Stimulated activated CD4-positive, alpha-beta T cell treated with anti-CD3 and anti-CD28 coated beads, Interleukin-2, amount 100 ng/mL, for 48 hours (primary cell): ENCODE data around the gene GRM2.
A peak's percentile ranks its signal among the peaks of the same experiment; 100 is the strongest.

Experiments
- DNase-seq, 2 donors: peaks; one replicate each; pipeline ENCODE4 v3.0.0-alpha.2; 2020

The GRM2 gene

DNA sequence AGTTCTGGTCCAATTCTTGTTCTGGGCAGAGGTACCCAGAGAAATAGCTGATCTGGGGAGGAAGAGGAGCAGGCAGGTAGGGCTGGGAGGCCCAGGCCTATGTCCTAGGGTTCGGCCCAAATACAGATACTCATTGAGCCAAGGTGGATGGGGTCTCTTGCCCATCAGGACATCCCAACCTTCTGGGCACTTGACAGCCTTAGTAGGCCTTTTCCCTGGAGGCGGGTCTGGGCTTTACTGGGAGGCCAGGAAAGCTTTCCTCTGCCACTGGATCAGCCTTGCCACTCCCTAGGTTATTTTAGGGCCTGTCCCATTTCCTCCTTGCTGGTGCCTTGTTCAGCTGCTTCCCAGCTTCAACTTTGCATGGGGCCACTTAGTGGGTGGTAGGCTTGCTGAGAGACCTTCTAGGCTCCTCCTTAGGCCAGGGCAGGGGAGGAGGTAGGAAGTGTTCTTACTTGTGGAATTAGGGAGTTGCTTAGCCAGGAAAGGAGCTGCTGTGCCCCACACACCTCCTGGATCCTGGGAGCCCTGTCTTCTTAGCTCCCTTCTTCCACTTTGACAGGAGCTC lies 26.1 kb upstream of the GRM2 start:
- DNase-seq, result no peak

DNA sequence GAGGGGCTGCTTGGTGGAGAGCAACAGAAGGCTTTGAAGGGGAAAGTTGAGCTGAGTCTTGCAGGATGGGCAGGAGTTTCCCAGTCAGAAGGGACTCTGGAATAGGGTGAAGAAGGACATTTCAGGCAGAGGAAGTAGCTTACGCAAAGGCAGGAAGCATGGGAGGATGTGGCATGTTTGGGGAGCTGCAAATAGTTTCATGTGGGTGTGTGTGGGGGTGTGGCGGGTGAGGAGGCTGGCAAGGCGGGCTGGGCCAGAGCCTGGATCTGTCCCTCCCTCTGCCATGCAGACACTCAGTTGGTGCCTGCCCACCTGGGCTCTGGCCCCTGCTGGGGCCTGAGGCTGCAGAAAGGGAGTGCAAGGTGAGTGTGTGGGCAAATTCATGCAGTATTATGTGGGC lies 25.4 kb upstream of the GRM2 start:
- DNase-seq, result no peak

DNA sequence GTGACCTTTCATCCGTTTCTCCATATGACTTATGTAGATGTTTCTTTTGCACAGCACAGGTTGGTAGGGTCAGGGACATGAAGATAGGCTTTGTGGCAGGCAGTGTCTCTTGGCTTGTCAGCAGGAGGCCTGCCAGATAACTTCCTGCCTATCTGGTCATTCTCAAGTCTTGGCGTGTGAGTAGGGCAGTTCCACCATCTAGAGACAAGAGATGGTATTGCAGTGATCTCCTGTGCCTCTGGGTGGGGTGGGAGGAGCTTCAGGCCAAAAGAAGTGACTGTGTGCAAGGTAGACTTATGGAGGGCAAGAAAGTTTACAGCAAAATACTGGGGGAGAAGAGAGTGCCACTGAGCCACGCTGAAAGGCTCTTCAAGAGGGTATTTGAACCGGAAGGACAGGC lies 24.8 kb upstream of the GRM2 start:
- peak; percentile 53 to 58 for DNase-seq

DNA sequence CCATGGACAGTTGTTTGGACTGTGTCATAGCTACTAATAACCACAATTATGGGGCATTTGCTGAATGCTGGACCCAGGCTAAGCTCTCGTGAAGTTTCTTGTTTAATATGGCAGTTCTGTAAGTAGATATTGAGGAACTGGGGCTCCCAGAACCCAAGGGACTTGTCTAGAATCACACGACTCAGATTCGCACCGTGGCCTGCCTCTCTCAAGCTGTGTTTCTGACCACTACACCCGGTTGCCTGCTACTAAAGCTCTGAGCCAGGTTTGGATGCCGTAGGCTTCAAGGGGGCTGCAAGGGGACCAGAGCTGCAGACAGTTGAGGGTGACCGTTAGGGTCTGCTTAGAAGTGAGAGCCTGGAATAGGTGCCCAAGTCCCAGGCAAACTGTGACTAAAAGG lies 24.3 kb upstream of the GRM2 start:
- DNase-seq, result no peak

DNA sequence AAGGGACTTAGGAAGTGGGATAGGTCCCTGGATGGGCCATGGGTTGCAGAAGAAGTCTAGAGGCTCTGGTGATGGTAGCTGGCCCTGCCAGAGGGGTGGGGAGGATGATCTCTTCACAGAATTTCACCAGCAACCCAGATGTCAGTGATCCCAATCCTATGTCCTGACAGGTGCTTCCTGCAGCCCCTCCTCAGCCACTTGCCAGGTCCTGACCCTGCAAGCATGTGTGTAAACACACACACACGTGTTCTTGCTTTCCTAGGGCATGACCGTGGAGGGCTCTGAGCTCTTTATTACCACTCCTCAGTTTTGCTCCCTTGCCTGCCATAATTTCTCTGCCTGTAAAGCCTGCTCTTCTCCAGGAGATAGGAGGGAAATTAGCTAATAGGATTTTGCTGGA lies 23.3 kb upstream of the GRM2 start:
- no peak for DNase-seq

DNA sequence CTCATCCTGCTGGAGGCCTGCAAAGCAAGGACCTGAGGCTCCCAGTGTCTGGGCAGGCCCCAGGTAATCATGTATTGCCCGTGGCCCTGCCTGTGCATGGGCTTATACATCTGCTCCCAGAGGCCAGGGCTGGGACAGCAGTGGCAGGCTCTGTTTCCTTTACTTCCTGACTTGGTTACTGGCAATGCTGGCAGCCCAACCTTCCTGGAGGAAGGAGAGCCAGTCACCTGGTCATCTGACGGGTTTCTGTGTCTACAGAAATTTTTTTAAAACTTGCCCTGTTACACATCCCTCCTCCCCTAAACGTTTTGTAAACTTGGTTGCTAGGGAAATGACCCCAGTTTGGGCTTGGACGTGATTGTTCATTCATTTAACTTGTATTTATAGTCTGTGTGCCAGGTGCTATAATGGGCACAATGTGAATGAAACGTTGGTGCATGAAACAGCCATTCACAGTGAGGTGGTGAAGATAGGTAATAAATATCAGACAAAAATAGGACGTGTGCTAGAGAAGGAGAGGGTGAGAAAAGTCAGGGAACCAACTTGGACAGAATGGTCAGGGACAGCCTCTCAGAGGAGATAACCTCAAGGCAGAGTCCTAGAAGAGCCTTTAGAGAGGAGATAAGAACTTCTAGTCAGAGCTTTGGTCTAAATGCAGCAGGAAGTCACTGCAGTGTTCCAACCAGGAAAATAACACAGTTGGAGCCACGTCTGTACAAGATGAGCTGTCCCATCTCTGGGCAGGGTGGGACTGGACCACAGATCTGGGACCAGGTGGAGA lies 21.7 kb upstream of the GRM2 start:
- no peak for DNase-seq

DNA sequence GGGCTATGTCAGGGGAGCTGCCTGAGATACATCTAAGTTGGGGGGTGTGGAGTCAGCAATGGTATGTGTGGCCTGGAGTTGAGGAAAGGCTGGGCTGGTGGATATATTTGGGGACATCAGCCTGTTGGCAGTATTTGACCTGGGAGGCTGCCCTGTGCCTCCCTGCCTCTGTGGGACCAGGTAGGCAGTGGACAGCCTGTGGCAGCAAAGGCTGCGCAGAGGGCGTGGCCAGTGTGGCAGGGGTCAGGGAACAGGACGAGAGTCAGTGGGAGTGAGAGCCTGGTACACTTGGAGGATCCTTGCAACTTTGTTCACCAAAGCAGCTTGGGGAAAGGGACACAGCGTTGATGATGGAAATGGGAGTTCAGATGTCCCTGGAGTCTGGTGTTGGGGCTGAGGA lies 20.8 kb upstream of the GRM2 start:
- no peak for DNase-seq

DNA sequence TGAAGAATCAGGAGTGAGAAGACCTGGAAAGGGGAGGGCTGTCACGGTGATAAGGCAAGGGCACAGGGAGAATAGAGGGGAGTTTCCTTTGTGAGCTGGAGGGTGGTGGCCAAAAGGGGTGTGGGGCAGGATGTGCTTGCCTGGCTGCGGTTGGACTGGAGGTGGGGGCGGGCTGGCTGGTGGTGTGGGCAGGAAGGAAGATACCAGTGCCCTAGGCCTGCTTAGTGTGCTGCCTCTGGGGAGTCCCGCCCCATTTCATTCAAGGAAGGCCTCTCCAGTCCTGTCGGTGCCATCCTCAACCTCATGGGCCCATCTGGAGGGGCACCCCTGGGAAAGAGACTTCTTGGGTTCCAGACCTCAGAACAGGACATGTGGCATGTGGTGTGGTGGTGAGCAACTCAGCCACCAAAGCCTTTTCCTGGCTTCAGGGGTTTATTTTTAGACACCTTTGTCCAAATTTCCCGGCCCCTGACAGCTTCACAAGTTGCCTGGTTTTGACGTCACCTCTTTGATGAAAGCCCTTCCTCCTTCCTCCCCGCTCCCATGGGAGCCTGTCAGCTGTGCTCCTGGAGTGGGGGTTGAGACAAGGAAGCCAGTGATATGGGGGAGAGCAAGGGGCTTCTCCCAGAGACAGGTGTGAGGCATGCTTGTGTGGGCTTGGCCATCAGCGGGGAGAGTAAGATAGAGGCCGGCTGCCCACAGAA lies 20.2 kb upstream of the GRM2 start:
- DNase-seq, result peak; percentile 60 to 66

DNA sequence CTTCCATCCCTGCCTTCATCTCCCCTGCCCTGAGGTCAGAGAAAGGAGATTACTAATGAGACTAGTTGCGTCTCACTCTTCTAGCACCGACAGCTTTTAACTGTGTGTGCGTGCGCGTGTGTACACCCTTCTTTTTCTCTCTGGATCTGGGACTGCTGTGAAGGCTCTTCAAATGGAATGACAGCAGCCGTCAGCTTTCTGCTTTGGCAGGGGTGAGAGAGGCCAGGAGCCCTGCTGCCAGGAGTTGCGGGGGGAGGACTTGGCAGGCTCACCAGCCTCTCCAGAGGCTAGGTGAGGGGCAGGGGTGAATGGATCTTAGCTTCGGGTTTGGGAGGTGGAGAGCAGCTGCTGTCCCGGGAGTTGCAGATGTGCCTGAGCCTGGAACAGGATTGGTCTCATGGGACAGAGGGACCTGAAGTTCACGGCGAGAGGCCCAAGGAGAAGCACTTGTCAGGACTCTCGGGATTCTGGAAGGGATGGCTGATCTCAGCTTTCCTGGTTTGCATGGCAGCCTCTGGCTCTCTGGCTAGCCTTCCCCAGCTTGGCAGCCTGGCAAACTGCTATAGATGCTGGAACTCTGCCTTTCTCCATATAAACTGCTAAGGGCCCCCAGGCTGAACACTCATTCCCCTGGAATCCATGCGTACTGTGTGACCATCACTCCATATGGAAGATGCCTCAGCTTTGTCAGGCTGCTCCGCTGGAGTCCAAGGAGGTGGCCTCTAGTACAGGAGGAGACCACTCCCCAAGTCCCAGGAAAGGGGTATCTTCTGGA lies 19.2 kb upstream of the GRM2 start:
- no peak for DNase-seq

DNA sequence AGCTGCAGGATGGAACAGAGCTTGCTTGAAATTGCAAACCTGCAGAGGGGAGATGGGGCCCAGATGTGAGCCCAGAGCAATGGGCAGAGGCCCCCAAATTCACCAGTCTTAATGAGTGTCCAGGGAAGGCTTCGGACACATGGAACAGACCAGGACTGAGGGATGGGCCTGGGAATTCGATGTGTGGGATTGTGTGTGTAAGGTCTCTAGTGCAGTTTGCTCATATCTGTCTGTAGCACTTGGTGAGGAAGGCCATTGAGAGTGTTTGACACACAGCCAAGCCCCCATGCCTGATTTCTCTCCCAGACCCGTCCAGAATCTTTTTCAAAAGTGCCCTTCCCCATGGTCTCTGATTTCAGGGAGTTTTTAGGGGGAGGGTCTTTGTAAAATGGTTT lies 18.7 kb upstream of the GRM2 start:
- no peak for DNase-seq

DNA sequence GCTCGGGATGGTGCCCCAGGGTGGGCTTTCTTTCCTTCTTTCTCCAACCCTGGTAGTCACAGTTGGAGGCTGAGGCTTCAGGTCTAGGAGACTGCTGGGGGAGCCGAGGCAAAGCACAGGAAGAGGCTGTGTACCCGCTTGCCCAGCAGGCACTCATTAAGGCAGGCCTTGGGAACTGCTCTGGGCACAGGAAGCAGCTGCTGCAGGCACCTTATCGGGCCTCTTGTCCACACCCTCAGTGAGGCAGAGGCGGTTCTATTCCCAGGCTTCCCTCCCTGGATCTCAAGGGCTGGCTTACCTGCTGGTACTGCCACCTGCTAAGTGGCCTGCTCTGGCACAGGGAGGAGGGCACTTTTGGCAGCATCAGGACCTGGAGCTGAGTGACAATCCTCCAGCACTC lies 15.8 kb upstream of the GRM2 start:
- no peak for DNase-seq

DNA sequence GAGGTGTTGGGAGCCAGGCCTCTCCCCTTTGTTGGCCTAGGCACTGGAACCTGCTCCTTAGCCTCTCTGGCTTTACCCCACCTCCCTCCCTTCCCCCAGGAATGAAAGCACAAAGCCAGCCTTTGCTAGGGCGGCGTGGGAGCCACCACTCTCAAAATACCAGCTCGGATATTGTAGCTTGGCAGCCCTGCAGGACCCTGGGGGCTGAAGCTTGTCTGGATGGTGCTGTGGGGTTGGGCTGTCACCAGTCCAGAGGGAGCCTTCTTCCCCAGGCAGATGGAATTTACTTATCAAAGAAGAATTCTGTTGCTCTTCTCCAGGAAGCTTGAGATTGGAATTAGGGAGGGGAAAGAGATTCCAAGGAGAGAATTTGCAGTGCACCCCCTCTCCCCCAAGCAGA lies 14.9 kb upstream of the GRM2 start:
- DNase-seq, result no peak

DNA sequence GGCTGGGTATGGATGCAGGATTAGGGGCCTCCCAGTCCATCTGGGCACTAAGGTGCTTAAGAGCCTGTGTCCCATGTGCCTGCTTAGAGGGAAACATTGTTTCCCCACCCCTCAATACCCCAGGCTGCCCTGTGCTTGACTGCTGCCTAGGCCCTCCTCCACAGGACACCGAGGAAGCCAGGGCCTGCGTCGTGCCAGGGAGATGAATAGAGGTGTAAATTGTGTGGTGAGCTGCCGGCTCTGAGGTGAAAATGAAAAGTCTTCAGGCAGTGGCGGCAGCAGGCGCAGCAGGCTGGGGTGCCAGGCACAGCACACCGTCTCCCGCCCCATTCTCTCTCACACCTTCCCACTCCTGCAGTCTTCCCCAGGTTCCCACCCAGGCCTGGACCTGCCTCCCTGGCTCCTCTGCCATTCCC lies 13.9 kb upstream of the GRM2 start:
- no peak for DNase-seq

DNA sequence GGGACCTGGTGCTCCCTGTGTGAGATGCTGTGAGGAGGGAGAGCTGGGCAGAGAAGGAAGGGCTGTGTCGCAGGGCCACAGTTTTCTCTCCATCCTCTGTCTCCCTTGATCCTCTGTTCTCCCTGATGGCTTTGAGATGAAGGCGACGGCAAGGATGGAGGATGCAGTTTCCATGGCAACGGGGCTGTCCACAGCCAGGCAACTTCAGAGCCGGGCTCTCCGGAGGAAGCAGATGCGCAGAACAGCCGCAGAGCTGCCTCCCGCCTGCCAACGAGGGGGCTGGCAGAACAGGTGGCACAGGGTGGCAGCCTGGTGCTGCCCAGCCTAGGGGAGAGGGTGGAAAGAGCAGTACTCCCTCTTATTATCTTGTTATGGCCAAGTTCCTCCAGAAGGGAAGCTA lies 9.9 kb upstream of the GRM2 start:
- DNase-seq, result no peak

DNA sequence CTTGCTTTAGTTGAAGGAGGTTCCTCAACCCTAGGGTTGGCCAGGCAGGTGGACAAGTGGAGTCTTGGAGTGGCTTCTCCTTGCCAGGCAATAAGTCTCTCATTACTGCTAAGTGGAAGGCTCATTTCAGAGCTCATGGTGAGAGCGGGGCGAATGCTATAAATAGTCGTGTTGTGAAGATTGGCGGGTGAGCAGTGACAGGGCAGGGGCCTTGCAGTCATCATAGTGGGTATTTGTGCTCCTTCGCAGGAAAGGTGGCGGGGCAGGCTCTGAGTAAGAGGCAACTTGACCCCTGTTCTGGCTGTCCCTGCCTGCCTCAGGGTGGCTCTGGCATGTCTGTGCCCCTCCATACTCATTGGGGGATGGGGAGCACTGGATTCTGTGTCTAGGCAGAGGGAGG lies 8.7 kb upstream of the GRM2 start:
- DNase-seq, result no peak

DNA sequence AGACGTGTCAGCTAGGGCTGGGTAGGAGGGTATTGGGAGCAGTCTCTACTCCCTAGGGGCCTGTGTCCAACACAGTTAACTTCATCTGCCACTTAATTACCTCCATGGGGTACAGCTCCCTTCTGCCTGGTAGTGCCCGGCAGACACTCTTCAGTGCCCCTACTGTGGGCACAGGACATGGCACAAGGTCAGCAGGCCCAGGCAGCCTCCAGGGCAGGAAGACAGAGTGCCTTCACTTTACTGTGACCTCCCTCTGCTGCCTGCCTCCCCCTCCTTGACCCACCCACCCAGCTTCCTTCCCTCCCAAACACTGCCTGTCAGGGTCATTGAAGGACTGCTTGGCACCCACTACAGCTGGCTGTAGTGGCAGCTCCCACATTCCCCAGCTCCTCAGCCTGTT lies 6.5 kb upstream of the GRM2 start:
- DNase-seq, result no peak

DNA sequence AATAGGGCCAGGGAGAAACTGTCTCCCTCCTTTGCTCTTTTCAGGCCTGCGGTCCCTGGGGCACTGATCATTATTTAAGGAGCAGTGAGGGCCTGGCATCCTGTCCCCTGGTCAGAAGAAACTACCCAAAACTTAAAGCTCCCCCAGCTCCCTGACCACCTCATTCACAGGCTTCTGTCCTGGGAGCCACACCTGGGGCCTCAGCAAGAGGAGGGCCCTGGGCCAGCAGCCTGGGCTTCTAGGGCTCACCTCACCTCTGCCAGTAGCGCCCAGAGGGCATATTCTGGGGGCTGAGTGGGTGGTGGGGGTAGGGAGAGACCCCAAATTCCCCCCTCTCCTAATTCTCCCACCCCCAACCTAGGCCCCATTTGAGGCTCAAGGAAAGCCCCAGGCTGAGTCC lies 4.7 kb upstream of the GRM2 start:
- DNase-seq, result no peak

DNA sequence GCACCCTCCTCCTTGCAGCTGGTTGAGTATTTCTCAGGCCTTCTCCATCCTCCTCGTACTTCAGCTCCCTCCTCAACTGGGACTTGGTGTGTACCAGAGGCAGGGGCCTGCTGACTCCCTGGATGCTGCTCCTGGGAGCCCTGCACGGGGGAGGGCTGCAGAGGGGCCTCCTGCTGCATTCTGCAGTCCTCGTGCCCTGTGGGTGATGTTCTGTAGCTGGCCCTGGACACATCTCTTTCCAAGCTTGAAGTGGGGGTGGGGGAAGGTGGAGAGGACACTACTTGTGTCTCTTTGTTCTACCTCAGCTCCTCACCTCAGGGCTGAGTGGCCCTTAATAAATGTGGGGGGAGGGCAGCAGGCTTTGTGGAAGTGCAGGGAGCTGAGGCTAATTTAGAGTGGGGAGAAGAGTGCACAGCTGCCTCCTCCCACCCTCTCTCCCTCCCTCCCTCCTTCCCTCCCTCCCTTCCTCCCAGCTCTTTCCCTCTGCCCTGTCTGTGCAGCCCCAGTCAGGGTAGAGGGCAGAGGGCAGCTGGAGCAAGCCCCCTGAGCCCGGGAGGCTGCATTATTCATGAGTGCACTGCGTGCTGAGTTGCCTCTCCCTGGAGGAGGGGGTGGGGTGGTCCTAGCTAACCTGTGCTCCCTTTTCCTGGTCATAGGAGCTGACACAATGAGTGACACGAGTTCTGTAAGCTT lies 3.7 kb upstream of the GRM2 start:
- DNase-seq, result no peak

DNA sequence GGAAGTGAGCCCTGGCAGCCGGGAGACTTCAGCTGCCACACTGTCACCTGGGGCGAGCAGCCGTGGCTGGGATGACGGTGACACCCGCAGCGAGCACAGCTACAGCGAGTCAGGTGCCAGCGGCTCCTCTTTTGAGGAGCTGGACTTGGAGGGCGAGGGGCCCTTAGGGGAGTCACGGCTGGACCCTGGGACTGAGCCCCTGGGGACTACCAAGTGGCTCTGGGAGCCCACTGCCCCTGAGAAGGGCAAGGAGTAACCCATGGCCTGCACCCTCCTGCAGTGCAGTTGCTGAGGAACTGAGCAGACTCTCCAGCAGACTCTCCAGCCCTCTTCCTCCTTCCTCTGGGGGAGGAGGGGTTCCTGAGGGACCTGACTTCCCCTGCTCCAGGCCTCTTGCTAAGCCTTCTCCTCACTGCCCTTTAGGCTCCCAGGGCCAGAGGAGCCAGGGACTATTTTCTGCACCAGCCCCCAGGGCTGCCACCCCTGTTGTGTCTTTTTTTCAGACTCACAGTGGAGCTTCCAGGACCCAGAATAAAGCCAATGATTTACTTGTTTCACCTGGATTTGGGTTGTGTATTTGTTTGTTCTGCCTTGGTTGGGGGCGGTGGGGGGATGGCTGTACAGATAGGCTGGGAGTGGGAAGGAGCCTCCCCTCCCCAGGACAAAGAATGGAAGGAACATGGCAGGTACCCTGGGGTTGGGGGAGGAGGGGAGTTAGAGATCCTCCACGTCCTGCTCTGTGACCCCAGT lies 2.9 kb upstream of the GRM2 start:
- DNase-seq, result no peak

DNA sequence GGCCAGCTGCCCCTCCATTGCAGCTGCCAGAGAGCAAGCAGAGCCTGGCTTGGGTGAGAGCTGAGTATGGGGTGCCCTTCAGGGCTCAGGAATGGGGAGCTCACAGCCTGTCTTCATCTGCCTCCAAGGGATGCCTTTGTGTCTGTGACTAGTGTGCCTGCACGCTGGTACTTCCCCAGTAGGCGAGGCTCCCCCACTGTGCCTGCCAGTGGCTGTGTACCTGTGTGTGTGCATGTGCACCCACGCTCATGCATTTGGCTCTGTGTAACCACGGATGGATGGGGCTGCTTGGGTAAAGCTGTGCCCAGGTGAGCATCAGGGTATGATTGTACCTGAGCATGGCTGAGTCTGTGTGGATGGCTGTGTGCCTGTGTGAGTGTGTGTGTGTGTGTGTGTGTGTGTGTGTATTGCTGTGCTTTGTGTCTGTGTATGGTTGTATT lies 2.3 kb upstream of the GRM2 start:
- DNase-seq, result no peak

DNA sequence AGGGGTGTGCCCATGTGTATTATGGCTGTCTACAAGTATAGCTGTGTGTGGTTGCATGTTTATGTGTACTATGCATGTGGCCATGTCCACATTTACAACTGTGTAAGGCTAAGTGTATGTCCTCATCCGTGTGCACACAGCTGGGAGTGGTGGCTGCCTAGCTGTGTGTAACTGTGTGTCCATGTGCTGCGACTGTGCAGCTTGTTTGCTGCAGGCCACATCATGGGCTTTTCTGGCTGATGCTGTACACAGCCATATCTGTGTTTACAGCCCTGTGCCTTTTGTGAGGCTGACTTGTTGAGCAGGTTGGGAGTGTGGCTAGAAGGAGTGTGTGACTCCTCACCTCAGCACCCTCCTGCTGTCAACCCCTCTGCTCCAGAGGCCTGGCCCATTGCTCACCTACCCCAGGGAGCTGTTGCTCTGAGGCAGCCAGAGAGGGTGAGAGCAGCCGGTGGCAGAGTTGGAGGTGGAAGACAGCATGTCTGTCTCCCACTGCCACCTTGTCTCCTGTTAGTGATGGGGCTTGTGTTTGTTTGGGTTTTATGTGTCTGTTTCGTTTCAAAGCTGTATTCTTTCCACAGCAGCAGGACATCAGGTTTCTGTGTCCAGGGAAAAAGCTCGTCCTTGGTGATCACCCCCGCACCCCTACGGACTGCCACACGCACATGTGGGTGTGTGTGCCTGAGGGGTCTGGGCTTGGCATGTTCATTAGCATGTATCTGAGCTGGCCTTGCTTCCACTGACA lies 1.4 kb upstream of the GRM2 start:
- no peak for DNase-seq
